NCI-H2081 (cell line): Measurements from ENCODE around the gene NOP14.
"Not testable (repeated sequence)": the region's sequence is repeated elsewhere in the genome, so short reads cannot be mapped to it uniquely, and the experiment has no call there.

Experiments
- DNase-seq, 2 experiments: peaks; one replicate each; lab custom pipeline; 2025; lab: John Stamatoyannopoulos, UW

Gene NOP14

DNA sequence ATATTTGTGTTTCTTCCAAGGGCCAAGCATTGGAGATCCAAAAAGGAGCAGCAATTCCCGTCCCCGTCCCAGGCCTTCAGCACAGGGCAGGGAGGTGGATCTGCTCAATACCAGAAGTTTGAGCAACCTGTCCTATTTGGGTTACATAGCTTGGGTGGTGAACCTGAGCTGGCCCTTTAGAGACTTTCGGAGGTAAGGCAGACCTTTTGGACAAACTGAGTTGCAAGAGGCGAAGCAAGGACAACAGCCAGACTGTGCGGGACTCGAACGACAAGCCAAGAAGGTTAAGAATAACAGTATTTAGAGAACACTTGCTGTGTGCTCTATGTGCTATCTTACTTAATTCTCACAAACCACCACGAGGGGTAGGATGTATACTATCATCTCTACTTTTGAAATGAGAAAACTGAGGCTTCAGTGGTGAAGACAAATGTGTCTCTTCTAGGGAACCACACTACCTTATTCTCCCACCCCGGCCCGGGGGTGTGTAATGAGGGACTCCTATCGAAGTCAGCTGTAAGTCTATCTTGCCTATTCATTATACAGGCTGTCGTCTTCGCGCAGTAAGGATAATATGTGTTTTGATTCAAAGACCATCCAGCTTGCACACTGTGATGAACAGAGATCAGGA is 1.3 kb downstream of the NOP14 start:
- peak in 1 of 2 experiments; percentile 24 for DNase-seq

DNA sequence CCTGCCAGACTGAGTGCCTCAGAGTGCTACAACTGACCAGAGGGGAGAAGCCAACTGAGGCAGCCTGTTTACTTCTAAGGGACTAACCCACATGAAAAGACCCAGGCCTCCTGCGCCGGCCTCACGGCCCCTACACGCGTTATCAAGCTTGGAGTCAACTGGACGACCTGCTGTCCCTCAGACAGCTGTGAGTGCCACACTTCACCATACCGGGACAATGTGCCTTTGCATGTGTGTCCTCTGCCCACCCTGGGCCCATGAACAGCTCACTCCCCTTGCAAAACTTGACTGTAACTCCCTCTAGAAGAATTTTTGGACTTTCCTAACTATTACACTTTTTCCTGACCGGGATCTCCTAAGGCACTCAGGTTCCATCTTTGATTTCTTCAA is 1.8 kb downstream of the NOP14 start:
- peak in 1 of 2 experiments; percentile 24 for DNase-seq

DNA sequence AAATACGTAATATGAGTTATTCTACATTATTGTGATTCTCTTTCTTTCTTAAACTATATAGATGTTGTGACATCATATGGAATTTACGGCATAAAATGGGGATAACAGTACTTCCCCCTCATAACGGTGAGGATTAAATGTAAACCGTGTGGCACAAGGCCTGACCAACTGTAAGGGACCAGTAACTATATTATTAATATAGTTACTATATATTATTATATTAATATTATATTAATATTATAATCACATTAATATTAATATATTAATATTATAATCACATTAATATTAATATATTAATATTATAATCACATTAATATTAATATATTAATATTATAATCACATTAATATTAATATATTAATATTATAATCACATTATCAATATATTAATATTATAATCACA is 2.8 kb downstream of the NOP14 start:
- not testable (repeated sequence) for DNase-seq

DNA sequence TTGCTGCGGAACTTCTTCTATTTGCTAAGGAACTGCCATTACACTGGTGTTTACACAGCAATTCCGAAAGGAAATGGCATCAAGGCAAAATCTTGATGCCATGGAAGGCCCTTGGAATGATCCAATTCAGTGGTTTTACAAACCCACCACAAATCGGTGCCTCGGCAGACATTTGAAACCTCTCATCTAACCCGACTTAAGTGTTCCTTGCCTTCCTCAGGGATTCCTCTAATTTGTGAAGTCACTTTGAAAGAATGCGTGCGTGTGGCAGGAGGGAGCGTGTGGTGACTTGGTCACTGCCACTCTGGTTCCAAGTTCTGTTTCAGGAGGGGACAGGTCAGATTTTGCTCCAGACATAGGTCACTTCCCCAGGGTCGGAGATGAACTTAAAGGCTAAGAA is 4.8 kb downstream of the NOP14 start:
- no peak for DNase-seq

DNA sequence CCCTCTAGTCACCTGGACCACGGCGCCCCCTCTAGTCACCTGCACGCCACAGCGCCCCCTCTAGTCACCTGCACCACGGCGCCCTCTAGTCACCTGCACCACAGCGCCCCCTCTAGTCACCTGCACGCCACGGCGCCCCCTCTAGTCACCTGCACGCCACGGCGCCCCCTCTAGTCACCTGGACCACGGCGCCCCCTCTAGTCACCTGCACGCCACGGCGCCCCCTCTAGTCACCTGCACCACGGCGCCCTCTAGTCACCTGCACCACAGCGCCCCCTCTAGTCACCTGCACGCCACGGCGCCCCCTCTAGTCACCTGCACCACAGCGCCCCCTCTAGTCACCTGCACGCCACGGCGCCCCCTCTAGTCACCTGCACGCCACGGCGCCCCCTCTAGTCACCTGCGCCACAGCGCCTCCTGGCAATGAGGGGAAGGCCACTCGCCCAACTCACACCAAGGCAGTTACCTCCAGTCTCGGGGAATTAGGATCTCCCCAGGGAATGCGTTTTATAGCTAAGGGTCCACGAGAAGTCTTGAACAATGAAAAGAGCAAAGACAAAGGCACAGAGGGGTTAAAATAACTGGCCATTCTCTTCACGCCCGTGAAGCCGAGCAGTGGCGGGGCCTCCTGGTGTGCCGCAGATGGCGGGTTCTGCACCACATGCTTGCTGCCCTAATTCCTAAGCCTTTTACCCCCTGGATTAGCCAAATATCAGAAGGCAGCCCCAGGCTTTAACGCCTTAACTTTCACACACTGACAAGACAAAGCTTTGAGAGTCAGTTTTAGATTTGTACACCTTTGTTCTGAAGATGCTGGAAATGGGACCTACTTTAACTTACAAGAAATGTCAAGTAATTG is 7.8 kb downstream of the NOP14 start:
- DNase-seq, result not testable (repeated sequence)

DNA sequence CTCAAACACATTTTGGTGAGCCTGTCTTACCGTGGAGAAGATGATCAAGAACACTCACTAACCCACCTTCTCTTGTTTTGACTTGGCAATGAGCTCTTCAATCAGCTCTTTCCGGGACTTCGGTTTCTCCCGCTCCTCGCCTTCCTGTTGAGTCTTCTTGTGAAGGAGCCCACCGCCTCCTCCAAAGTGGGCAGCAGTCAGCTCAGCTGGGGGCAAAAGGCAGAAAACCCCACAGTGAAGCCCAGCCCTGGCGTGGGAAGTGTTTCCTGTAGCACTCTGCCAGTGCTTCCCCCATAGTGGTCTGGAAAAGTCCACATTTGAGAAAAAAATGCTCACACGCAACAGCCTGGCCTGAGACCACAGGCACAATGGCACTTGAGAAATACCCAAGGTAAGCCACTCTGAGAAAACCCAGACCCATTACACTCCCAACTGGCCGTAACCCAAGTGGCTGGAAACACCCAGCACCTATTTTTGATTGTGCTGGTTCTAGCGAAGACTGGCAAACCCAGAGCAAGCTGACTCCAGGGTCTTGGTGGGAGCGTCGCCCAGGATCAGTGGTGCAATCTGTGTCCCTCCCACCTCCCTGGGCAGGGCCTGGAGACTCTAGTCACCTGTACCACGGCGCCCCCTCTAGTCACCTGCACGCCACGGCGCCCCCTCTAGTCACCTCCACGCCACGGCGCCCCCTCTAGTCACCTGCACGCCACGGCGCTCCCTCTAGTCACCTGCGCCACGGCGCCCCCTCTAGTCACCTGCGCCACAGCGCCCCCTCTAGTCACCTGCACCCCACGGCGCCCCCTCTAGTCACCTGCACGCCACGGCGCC is 8.6 kb downstream of the NOP14 start:
- no peak for DNase-seq

DNA sequence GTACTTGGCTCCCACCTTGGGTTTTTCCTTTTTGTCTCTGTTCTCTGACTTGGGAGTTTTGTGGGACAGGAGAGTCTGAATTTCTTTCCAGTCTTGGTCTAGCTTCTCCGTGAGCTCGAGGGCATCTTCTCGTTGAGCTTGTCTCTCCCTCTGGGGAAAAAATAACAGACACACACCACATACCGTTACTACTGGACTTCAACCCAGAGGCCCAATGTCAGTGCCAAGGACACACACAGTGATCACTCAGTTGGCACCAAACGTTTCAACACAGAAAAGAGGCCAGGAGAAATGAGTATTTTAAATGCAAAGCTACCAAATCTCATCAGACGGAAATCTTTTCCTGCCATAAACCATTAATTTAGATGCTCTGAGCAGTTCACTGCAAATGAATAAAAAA is 9.7 kb downstream of the NOP14 start:
- DNase-seq, result no peak

DNA sequence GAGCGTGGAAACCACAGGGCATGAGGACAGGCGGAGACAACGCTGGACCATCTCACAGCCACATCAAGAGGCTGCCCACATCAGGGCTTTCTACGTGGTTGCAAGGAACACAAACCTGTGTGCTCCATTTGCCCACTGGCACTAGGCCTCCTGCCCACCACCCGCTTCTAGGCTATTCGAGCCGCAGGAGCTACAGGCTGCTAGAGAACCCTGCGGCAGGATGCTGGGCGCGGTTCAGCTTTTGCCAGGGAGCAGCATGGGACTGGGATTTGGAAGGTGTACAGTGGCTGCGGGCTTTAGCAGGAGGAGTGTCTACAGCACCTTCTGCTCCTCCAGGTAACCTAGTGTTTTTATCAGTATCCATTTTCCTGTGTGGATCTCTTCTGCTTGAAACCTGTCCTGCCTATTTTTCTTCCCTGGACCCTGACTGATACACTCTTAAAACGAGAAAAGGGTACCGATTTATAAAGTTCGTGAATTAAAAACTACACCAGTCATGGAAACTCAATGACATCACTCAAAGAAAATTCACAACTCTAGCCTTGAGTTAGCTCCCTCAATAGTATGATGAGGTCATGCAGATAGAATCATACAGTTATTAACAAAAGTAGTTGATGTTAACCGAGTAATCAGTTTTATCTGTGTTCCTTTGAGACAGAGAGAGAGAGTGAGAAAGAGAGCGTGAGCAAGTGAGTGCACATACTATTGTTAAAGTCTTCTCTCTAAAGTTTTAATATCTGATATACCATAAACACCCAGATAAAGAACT is 12.8 kb downstream of the NOP14 start:
- no peak for DNase-seq

DNA sequence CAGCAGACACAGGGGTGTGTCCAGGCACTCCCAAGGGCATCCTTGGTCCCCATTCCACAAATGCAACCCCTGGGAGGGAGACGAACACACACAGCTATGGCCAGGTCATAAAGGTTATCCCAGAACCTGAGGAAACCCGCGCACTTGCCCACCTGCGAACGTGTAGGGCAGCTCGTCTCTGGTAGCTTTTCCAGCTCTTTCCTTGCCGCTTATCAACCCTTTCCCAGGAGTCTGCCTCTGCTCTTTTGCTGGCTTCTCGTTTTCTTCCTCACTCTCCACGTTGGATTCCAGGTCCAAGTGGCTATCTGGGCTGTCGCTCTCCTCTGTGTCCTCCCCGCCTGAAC is 13.5 kb downstream of the NOP14 start:
- DNase-seq, result no peak

DNA sequence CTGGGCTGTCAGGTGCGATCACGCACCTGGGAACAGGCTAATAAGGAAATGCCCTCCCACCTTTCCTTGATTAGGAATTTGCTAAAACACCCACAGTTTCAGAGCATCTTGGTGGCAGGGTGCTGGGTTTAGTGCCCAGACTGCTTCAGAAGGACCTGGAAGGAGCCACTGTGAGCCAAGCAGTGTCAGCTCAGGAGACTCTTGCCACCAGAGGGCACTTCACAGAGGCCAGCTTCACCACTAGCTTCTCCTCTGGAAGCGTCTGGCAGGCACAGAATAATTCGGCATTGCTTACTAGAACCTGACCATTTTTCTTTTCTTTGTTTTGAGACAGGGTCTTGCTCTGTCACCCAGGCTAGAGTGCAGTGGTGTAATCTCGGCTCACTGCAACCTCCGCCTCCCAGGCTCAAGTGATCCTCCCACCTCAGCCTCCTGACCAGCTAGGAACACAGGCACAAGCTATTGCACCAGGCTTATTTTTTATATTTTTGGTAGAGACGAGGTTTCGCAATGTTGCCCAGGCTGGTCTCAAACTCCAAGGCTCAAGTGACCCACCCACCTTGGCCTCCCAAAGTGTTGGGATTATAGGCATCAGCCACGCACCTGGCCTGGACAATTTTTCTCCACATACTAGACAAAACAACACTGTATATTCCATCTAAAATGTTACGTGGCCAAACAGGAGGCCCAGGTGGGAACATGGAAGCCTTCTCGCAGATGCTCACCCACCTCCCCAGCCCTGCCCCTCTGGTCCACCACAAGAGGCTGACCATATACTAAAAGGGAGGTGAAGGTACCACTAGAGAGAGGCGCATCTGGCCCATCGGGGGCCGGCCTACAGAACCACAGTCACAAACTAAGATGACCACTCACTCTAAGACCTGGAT is 14.1 kb downstream of the NOP14 start:
- DNase-seq, result no peak

DNA sequence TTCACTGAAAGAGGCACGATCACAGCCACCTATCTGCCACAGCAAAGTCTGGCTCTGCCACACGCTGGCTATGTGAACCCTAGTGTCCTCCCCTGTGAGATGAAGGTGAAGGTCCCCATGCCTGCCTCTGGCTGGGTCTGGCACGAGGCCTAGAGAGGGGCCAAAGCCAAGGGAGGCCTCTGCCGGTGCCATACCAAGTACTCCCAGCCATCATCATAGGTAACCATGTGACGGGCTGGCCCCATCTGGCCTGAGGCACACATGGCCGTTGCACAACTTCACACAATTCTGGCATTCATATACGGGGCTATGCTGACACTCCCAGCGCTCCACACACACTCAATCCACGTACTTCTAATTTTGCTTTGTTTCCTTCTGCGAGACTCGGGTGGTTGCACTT is 15.3 kb downstream of the NOP14 start:
- DNase-seq, result no peak

DNA sequence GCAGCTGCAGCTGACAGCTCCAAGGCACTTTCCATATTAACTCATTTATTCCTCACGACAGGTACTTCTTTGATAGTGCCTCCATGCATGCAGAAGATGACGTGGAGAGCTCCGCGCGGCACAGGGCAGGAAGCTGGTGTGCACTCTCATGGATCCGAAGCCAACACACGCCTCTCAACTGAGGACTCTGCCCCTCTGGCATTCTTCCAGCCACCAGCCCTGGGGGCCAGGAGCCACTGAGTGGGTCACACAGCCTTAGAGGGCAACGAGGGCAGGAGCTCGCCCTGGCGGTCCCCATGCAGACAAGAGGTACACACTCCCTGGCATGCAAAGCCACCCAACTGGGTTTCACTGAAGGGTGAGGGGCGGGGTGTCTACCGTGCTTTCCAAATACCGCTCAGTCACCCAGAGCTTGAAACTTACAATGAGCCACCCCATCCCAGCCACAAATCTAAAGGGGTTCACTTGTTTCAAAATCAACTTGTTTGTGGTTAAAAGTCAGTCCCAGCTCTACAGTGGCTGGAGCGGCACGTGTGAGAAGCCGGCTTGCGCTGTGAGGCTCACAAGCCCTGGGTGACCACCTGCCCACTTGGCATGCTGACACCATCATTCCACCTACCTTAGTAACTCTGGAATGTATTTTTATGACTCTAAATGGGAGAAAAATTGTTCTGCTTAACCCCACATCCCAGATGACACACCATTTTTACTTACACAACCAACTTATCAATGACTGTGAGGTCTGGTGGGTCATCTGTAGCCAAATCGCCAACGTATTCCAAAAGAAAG is 16.2 kb downstream of the NOP14 start:
- no peak for DNase-seq

DNA sequence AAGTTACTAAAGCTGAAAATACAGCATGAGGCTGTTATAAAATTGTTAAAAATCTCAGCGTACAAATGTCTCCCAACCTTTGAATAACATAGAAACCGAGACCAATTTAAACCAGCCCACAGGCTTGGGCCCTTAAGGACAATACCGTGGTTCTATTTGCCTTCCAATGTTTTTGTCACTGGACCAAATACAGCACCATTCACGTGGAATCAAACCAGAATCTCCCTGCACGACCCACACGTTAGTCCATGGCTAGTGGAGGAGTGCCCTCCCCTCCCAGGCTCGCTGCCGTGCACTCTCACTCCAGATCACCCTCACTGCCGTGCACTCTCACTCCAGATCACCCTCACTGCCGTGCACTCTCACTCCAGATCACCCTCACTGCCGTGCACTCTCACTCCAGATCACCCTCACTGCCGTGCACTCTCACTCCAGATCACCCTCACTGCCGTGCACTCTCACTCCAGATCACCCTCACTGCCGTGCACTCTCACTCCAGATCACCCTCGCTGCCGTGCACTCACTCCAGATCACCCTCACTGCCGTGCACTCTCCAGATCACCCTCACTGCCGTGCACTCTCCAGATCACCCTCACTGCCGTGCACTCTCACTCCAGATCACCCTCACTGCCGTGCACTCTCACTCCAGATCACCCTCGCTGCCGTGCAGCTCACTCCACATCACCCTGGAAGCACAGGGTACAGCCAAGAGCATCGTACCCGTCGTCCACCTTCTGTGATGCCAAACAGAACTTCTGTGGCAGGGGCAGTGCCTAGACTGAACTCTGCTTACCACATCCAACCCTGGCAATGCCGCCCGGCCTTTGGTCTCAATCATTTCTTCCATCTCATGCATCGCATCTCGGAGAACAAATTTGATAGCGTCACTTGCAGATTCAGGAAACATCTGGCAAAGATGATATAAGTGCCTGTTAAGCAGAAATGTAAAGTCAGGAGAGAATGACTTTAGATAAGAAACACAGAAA is 17.3 kb downstream of the NOP14 start:
- DNase-seq, result not testable (repeated sequence)

DNA sequence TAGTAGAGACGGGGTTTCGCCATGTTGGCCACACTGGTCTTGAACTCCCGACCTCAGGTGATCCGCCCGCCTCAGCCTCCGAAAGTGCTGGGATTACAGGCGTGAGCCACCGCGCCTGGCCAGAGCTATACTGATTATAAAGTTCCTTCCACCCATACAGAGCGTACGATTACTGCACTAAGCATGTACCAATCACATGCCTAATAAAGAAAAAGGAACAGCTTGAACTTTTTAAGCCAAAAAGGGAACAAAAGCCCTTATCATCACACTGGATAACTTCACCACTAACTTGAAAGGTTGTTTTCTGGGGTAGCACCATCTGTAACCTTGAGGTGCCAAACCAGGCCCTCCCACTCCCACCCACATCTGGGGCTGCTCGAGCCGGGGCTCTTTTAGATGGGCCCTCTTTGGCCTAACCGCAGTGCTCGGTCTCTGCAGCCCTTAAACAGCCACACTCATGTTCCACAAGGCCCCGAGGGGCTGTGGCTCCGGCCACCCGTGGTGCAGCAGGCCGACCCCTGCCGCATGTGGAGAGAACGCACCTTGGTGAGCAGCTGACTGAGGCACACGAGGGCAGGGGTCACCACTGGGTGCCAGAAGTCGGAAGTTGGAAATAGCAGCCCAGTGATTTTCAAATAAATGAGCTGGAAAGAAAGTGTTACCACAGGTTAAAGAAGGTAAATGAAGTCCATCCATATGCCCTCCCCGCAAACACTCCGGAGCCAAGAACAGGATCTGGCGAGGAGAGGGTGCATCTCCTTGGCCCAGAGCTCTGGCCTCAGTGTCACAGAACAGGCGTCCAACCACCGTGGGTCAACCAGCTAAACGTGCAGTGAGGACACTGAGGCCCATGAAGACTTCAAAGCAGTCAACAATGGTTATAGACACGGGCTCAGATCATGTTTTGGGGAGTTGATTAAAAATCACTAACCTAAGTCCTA is 18.4 kb downstream of the NOP14 start:
- DNase-seq, result no peak

DNA sequence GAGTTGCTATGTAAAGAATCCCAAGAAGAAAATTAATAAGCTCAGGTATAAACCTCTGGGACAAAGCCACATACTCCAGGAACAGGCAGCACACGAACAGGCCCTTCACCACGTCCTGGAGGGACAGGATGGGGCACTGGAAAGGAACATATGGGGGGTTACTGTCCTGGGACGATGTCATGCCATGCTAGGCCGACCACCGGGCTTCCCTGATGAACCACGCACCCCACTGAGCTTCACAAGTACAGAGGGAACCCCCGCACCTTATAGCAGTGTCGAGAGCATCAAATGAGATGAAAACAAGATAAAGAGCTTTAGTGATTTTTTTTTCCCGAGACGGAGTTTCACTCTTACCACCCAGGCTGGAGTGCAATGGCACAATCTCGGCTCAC is 19.1 kb downstream of the NOP14 start:
- DNase-seq, result no peak

DNA sequence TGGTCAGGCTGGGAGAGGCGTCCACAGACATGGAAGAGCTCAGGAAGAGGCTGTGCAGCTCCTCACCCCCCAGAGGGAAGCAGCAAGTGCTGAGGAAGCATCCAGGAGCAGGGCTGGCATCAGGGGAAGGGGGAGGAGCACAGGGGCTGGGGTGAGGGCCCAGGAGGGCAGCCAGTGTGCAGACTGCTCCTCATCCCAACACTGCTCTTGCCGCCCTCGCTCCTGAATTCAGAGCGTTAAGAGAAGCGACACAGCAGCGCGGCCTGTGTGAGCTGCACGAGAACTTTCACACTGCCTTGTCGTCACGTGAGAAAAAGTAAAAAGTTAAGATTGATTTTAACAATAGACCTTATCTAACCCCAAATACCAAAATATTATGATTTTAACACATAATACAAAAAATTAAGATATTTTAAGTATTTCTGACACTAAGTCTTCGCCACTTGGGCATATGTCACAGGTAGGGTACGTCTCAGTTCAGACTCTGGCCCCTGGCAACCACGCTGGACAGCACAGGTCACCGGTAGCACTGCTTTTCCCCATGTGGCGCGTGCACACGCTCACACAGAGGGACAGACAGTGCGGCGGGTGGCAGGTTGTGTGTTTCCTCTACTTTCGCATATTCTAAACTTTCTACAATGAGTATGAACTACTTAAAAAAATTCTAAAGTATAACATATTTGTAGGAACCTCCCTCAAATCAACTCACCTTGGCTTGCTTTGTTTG is 19.7 kb downstream of the NOP14 start:
- no peak for DNase-seq
